Measurements from ENCODE around the gene GPR22. TPM values are rescaled to one million over a fixed set of nuclear protein-coding genes. Genes with fewer than 3 reads are reported as not detected.

The GPR22 gene
- total and polyA plus RNA-seq, 2 of the 4 experiments (the other 2 are of a cell fraction) = not detected

- Histone ChIP-seq H2BK5ac (ENCODE audit: low read depth, low read length, poor library complexity, severe bottlenecking) (no peak overlapping the region), H4K5ac (ENCODE audit: low read depth, low read length) (no peak overlapping the region), H3K23ac (ENCODE audit: low read depth, low read length) (no peak overlapping the region), H3K18ac (ENCODE audit: low read depth, low read length) (no peak overlapping the region), H2AFZ (replicated peaks; ENCODE audit: low read length, poor library complexity) (no peak overlapping the region), H3K4me2 (ENCODE audit: low read depth, low read length) (no peak overlapping the region), H2BK20ac (ENCODE audit: low read depth, low read length) (no peak overlapping the region), H3K14ac (replicated peaks; ENCODE audit: low read depth, low read length) (no peak overlapping the region), H2BK120ac (ENCODE audit: low read depth, low read length) (no peak overlapping the region), H4K8ac (ENCODE audit: low read depth in 2 of 2, low read length in 2 of 2) (no peak overlapping the region), H2AK9ac (replicated peaks; ENCODE audit: low read depth, low read length, poor library complexity) (no peak overlapping the region), H3K27me3 (ENCODE audit: control insufficient read depth, insufficient read depth, low read length) (no peaks in the 10 kb centered on the region), H2AK5ac (ENCODE audit: low read depth, low read length) (no peak overlapping the region), H3K9me3 (ENCODE audit: control insufficient read depth, insufficient read depth, low read length) (no peaks in the 10 kb centered on the region), H3K9ac (ENCODE audit: low read depth, low read length) (no peak overlapping the region), H3K4ac (ENCODE audit: low read depth, low read length) (no peak overlapping the region), H3K4me3 (ENCODE audit: insufficient read depth, low read depth, low read length) (no peak overlapping the region), H3K4me1 (ENCODE audit: control insufficient read depth, insufficient read depth, low read length) (no peaks in the 10 kb centered on the region), H3K27ac (ENCODE audit: insufficient read depth, low read length) (no peak overlapping the region), H3K36me3 (ENCODE audit: control insufficient read depth, insufficient read depth, low read length) (peaks cover 2% of the 10 kb centered on the region; the same call in 1 of the 2 replicates), H3K79me1 (ENCODE audit: low read depth in 1 of 2, low read length in 2 of 2) (peaks cover 0 to 15% of the 10 kb centered on the region in 2 experiments; a peak in 2 of 4 replicates), H2BK15ac (ENCODE audit: low read depth, low read length) (no peak overlapping the region), H4K91ac (ENCODE audit: insufficient read depth, low read depth, low read length) (no peak overlapping the region), H3K56ac (ENCODE audit: extremely low read depth, insufficient read depth, low read length) (no peak overlapping the region), H4K20me1 (ENCODE audit: insufficient read depth, low read length) (peaks cover 8% of the 10 kb centered on the region; the same call in 1 of the 2 replicates), H3K9me1 (ENCODE audit: insufficient read depth, low read length) (peaks cover 2% of the 10 kb centered on the region; the same call in 1 of the 2 replicates)
- ATAC-seq (ENCODE audit: low read depth) (no peak), DNase-seq (no peak)
- BruUV-seq (replicated peaks) = no TSS peak
- no CpG with 5 or more reads among the region's 2 CpGs for WGBS, 2 experiments (ENCODE audit: extremely low coverage in 2 of 2, insufficient read length in 1 of 2)
- in situ Hi-C loops (cut with MboI; ENCODE audit: low sequenced_read_pairs) = loop anchor here (5.0 kb wide), 1 partner anchor 410 kb away; no protein-coding TSS in a partner anchor
- intact Hi-C loops (cut with micrococcal nuclease) = loop anchor here (5.0 kb wide), 2 partner anchors 120 to 685 kb away; partner anchors contain the start of gene BCAP29
- POLR2A ChIA-PET (ENCODE audit: unreplicated experiment) = no interaction called here
- CTCF ChIA-PET = no interaction called here
- dilution Hi-C loops (cut with HindIII; ENCODE audit: low sequenced_read_pairs, unreplicated experiment) = loop anchor here (25.0 kb wide), 1 partner anchor 250 kb away; no protein-coding TSS in a partner anchor
- TF ChIP-seq MAFK (IDR thresholded peaks at IDR 0.05; ENCODE audit: low read depth, low read length) = no peak
- TF ChIP-seq MAZ (IDR thresholded peaks at IDR 0.05; ENCODE audit: borderline replicate concordance, low read depth, low read length) = no peak
- no peak for TF ChIP-seq NFE2L2 (IDR thresholded peaks at IDR 0.05; ENCODE audit: low read depth, low read length)
- TF ChIP-seq CTCF (conservative IDR thresholded peaks at IDR 0.05; ENCODE audit: low read depth, low read length) = no peak
- TF ChIP-seq RCOR1 (IDR thresholded peaks at IDR 0.05; ENCODE audit: insufficient replicate concordance, low read length) = no peak
- TF ChIP-seq, protein P1, sequence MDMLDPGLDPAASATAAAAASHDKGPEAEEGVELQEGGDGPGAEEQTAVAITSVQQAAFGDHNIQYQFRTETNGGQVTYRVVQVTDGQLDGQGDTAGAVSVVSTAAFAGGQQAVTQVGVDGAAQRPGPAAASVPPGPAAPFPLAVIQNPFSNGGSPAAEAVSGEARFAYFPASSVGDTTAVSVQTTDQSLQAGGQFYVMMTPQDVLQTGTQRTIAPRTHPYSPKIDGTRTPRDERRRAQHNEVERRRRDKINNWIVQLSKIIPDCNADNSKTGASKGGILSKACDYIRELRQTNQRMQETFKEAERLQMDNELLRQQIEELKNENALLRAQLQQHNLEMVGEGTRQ (IDR thresholded peaks at IDR 0.05; ENCODE audit: low read depth, low read length) = no peak
- TF ChIP-seq, protein P2, sequence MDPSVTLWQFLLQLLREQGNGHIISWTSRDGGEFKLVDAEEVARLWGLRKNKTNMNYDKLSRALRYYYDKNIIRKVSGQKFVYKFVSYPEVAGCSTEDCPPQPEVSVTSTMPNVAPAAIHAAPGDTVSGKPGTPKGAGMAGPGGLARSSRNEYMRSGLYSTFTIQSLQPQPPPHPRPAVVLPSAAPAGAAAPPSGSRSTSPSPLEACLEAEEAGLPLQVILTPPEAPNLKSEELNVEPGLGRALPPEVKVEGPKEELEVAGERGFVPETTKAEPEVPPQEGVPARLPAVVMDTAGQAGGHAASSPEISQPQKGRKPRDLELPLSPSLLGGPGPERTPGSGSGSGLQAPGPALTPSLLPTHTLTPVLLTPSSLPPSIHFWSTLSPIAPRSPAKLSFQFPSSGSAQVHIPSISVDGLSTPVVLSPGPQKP (IDR thresholded peaks at IDR 0.05; ENCODE audit: borderline replicate concordance, low read depth, low read length) = no peak
- no peak for TF ChIP-seq CEBPB (IDR thresholded peaks at IDR 0.05; ENCODE audit: low read depth, low read length)
- TF ChIP-seq RFX5 (IDR thresholded peaks at IDR 0.05; ENCODE audit: low read depth, low read length) = no peak
- no peak for TF ChIP-seq CHD1 (IDR thresholded peaks at IDR 0.05; ENCODE audit: low read depth, low read length)
- no peak for TF ChIP-seq POLR2A (IDR thresholded peaks at IDR 0.05; ENCODE audit: low read depth, low read length)
- TF ChIP-seq SMC3 (IDR thresholded peaks at IDR 0.05; ENCODE audit: low read depth, low read length) = no peak
- no peak for TF ChIP-seq FOS (IDR thresholded peaks at IDR 0.05; ENCODE audit: low read depth, low read length)
- no peak for TF ChIP-seq MXI1 (IDR thresholded peaks at IDR 0.05; ENCODE audit: borderline replicate concordance, low read depth, low read length)
- TF ChIP-seq BHLHE40 (IDR thresholded peaks at IDR 0.05; ENCODE audit: low read depth, low read length) = no peak
- TF ChIP-seq RAD21 (IDR thresholded peaks at IDR 0.05; ENCODE audit: low read length) = no peak
Observed at GRCh38 chr7:107461938-107462533, 7.8 kb upstream of the GPR22 start.

Data from IMR-90 (cell line).